Measurements from ENCODE around the gene TRAPPC3.
A peak's percentile ranks its signal among the peaks of the same experiment; 100 is the strongest.

The TRAPPC3 gene

DNA sequence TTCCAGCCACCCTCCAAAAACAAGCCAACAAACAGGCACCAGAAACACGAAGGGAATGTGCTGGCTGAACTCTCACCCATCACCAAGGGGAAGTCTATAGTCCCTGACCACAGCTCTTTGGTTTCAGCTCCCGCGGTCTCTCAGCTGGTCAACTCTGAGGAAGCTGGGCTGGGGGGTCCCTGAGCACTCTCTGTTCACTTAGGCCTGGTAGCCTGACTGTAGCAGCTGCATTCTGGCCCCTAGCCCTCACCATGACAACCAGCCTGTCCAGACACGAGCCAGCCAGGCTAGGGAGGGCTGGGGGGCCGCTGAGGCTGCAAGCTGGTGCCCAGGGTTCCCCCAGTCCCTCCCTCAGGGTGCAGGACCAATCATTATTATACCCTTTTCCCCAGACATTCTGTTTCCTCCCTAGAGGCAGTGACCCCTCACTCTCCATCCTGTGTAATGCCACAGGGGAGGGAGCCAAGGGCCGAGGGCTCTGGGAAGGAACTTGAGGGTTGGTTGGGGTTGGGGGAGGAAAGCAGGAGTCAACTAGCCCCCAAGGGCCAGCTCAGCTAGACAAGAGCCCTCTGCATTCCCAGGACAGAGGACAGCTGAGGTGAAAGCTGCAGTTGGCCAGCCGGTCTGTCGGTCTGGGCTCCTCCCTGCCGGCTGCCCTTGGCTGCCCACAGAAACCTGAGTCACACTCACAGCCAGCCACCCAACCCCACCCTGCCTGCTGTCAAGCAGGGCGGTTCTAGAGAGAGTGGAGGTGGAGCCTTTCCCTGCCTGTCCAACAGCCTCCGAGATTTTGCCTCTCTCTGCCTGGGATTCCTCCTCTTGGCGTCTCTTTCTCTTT is 1.2 kb upstream of the TRAPPC3 start:
- Histone ChIP-seq H3K9me3 (replicated peaks in 1 of 11) (no peaks in the 10 kb centered on the region; a peak in 1 of 22 replicates), H3K4me1 (peaks cover 66 to 75% (median 72%) of the 10 kb centered on the region in 10 experiments), H4K20me1 (peaks cover 0 to 11% (median 1%) of the 10 kb centered on the region in 11 experiments; a peak in 10 of 22 replicates), H3K27ac (peak overlapping the region; percentile 75 to 98 (median 90)), H3K36me3 (peaks cover under 1 to 21% (median 11%) of the 10 kb centered on the region in 11 experiments; a peak in 19 of 22 replicates), H3K4me2 (peak overlapping the region; percentile 89 to 99 (median 98)), H3K27me3 (no peaks in the 10 kb centered on the region), H3K4me3 (peak overlapping the region; percentile 20 to 80 (median 47); a peak in 19 of 20 replicates), H3K9ac (peak overlapping the region; percentile 76 to 95 (median 90))
- TF ChIP-seq Cebpa-rat (IDR thresholded peaks at IDR 0.05), result no peak

- H4K20me1 ChIP-seq, result peaks cover 0 to 17% (median 6%) of the 10 kb centered on the region in 11 experiments; a peak in 12 of 22 replicates
- H3K36me3 ChIP-seq, result peaks cover 5 to 27% (median 13%) of the 10 kb centered on the region in 11 experiments; a peak in 19 of 22 replicates
- no peaks in the 10 kb centered on the region for H3K27me3 ChIP-seq
- no peak for TF ChIP-seq Cebpa-rat (IDR thresholded peaks at IDR 0.05)
- H3K4me2 ChIP-seq, result peak overlapping the region; percentile 89 to 99 (median 98)
- peak overlapping the region; percentile 76 to 95 (median 90) for H3K9ac ChIP-seq
- H3K4me1 ChIP-seq, result peaks cover 62 to 71% (median 68%) of the 10 kb centered on the region in 10 experiments
- H3K4me3 ChIP-seq, result peak overlapping the region in 9 of 10 experiments; percentile 20 to 80 (median 65); a peak in 15 of 20 replicates
- peak overlapping the region; percentile 75 to 98 (median 90) for H3K27ac ChIP-seq
- no peaks in the 10 kb centered on the region; a peak in 1 of 22 replicates for H3K9me3 ChIP-seq (replicated peaks in 1 of 11)
These were observed 648 bp upstream of the TRAPPC3 start for GRCh38 chr1:36149973-36150295.

DNA sequence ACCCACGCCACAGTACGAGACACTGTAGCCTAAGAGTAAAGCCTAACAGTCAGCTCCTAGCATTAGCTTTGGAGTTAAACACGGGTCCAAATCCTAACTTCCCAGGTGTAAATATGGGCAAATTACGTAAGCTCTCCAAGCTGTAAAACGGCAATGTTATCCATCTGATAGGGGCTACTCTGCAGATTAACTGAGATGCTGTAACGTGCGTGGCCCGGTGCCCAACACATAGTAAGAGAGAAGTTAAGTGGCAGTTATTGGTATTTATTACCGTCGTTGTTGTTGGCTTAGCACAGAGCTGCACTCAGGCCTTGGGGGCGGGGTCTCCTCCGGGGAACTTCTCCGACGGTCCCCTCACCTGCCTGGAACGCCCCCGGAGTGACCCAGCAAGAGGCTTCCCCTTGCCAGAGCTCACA is 457 bp downstream of the TRAPPC3 start:
- H3K4me3 ChIP-seq, result peak overlapping the region; percentile 66 to 84 (median 76)
- peak overlapping the region; percentile 76 to 95 (median 91) for H3K9ac ChIP-seq
- peaks cover 9 to 32% (median 14%) of the 10 kb centered on the region in 11 experiments; a peak in 19 of 22 replicates for H3K36me3 ChIP-seq
- peaks cover 0 to 28% (median 16%) of the 10 kb centered on the region in 11 experiments; a peak in 14 of 22 replicates for H4K20me1 ChIP-seq
- H3K27me3 ChIP-seq, result no peaks in the 10 kb centered on the region
- TF ChIP-seq Cebpa-rat (IDR thresholded peaks at IDR 0.05), result no peak
- peak overlapping the region; percentile 80 to 98 (median 90) for H3K27ac ChIP-seq
- H3K4me1 ChIP-seq, result peaks cover 54 to 60% (median 57%) of the 10 kb centered on the region in 10 experiments
- peak overlapping the region; percentile 80 to 97 (median 92) for H3K4me2 ChIP-seq
- no peaks in the 10 kb centered on the region; a peak in 3 of 22 replicates for H3K9me3 ChIP-seq (replicated peaks in 1 of 11)

DNA sequence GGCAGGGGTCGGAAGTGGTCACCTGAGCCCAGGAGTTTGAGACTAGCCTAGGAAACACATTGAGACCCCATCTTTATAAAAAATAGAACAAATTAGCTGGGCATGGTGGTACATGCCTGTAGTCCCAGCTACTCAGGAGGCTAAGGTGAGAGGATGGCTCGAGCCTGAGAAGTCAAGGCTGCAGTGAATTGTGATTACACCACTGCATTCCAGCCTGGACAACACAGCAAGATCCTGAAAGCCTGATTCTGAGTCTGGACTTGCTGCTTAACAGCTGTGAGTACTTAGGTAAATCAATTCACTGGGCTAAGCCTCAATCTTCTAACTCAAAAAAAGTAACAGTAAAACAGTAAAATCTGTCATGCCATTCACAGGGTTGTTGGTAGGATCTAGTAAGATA is 4.9 kb downstream of the TRAPPC3 start:
- Histone ChIP-seq H3K9ac (no peak overlapping the region), H3K4me3 (no peak overlapping the region)
- no peak for TF ChIP-seq Cebpa-rat (IDR thresholded peaks at IDR 0.05)

GRCh38 chr1:36143424-36143823 is 5.9 kb downstream of the TRAPPC3 start:
- Histone ChIP-seq H3K27ac (no peak overlapping the region), H3K4me2 (no peak overlapping the region), H3K4me1 (peaks cover 10 to 49% (median 18%) of the 10 kb centered on the region in 10 experiments; a peak in 19 of 20 replicates), H4K20me1 (peaks cover 14 to 78% (median 53%) of the 10 kb centered on the region in 11 experiments; a peak in 20 of 22 replicates), H3K9me3 (replicated peaks in 1 of 11) (peaks cover 0 to 3% (median 0%) of the 10 kb centered on the region in 11 experiments; a peak in 4 of 22 replicates), H3K36me3 (peaks cover 37 to 76% (median 50%) of the 10 kb centered on the region in 11 experiments), H3K27me3 (no peaks in the 10 kb centered on the region), H3K4me3 (no peak overlapping the region), H3K9ac (no peak overlapping the region)
- TF ChIP-seq Cebpa-rat (IDR thresholded peaks at IDR 0.05), result no peak

More for the DNA sequence above, 4.9 kb downstream of the TRAPPC3 start:
- peaks cover 27 to 67% (median 42%) of the 10 kb centered on the region in 11 experiments for H3K36me3 ChIP-seq
- no peak overlapping the region for H3K27ac ChIP-seq
- peaks cover 14 to 51% (median 21%) of the 10 kb centered on the region in 10 experiments for H3K4me1 ChIP-seq
- H3K9me3 ChIP-seq (replicated peaks in 1 of 11), result peaks cover 0 to 3% (median 0%) of the 10 kb centered on the region in 11 experiments; a peak in 4 of 22 replicates
- peaks cover 14 to 71% (median 50%) of the 10 kb centered on the region in 11 experiments; a peak in 19 of 22 replicates for H4K20me1 ChIP-seq
- no peaks in the 10 kb centered on the region for H3K27me3 ChIP-seq
- no peak overlapping the region for H3K4me2 ChIP-seq

- H3K4me2 ChIP-seq, result peak overlapping the region in 5 of 11 experiments; percentile 21 to 69 (median 49); a peak in 7 of 22 replicates
- H3K36me3 ChIP-seq, result peaks cover 47 to 82% (median 60%) of the 10 kb centered on the region in 11 experiments
- H3K27ac ChIP-seq, result no peak overlapping the region
- H4K20me1 ChIP-seq, result peaks cover 14 to 88% (median 63%) of the 10 kb centered on the region in 11 experiments; a peak in 20 of 22 replicates
- 0 out of 22 replicates have a peak overlapping the region, but pooled peaks of 1 of the 11 experiments have one; percentile 25 for H3K9ac ChIP-seq
- H3K27me3 ChIP-seq, result no peaks in the 10 kb centered on the region
- peaks cover 0 to 3% (median 0%) of the 10 kb centered on the region in 11 experiments; a peak in 4 of 22 replicates for H3K9me3 ChIP-seq (replicated peaks in 1 of 11)
- TF ChIP-seq Cebpa-rat (IDR thresholded peaks at IDR 0.05), result no peak
- no peak overlapping the region for H3K4me3 ChIP-seq
- peaks cover 0 to 36% (median 7%) of the 10 kb centered on the region in 10 experiments; a peak in 9 of 20 replicates for H3K4me1 ChIP-seq
These were observed 7.2 kb downstream of the TRAPPC3 start for GRCh38 chr1:36142121-36142520.

DNA sequence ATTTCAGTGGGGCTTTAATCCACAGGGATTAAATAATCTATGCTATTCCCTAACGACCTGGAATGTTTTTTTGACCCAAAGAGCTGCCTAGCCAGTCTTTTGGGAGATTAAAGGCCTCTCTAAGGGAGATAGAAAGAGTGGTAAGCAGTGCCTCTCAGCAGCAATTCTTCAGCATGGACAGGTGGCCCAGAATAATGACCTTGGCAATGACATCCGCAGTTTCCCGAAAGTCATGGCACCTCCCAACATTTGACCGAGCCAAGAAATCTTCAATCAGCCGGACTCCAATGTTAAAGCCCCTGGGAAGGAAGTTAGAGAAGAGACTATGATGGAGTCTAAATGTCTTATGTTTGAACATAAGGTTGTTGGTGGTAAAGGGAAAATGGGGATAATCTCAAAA is 9.8 kb downstream of the TRAPPC3 start:
- no peak overlapping the region for H3K27ac ChIP-seq
- no peaks in the 10 kb centered on the region for H3K27me3 ChIP-seq
- TF ChIP-seq Cebpa-rat (IDR thresholded peaks at IDR 0.05), result no peak
- H3K9me3 ChIP-seq (replicated peaks in 1 of 11), result peaks cover 0 to 3% (median 0%) of the 10 kb centered on the region in 11 experiments; a peak in 3 of 22 replicates
- peaks cover 10 to 87% (median 57%) of the 10 kb centered on the region in 11 experiments; a peak in 21 of 22 replicates for H4K20me1 ChIP-seq
- H3K4me1 ChIP-seq, result peaks cover 0 to 51% (median 13%) of the 10 kb centered on the region in 10 experiments; a peak in 11 of 20 replicates
- H3K36me3 ChIP-seq, result peaks cover 53 to 83% (median 67%) of the 10 kb centered on the region in 11 experiments
- no peak overlapping the region for H3K4me2 ChIP-seq
- H3K9ac ChIP-seq, result no peak overlapping the region
- no peak overlapping the region for H3K4me3 ChIP-seq

- Histone ChIP-seq H3K4me1 (peaks cover 0 to 51% (median 15%) of the 10 kb centered on the region in 10 experiments; a peak in 12 of 20 replicates), H3K9ac (no peak overlapping the region), H3K4me3 (no peak overlapping the region), H3K27ac (no peak overlapping the region), H3K4me2 (no peak overlapping the region), H3K9me3 (replicated peaks in 1 of 11) (no peaks in the 10 kb centered on the region; a peak in 1 of 22 replicates), H3K27me3 (no peaks in the 10 kb centered on the region), H4K20me1 (peaks cover 6 to 75% (median 53%) of the 10 kb centered on the region in 11 experiments; a peak in 21 of 22 replicates), H3K36me3 (peaks cover 50 to 66% (median 56%) of the 10 kb centered on the region in 11 experiments)
- TF ChIP-seq Cebpa-rat (IDR thresholded peaks at IDR 0.05), result no peak
These were observed 11.5 kb downstream of the TRAPPC3 start for GRCh38 chr1:36137776-36138175.
